Calu3 (cell line): ENCODE data around the gene ARHGAP40. TPM values are rescaled to one million over a fixed set of nuclear protein-coding genes. Genes with fewer than 3 reads are reported as not detected.

ENCODE experiments used
- BruUV-seq: library from RNA; stranded (reverse); fragments of 400-500 nt; replicated peaks from 2 replicates; lab custom pipeline; 2021; lab: Mats Ljungman, UMichigan
- CTCF ChIA-PET: fragments of 300-600 bp; sonication (Branson Sonifier 250); formaldehyde crosslinking; loops from one replicate; lab custom pipeline; 2022; ENCODE audit warnings: antibody characterized with exemption; lab: Charles Lee
- DNase-seq: peaks from one replicate; pipeline ENCODE4 v3.0.0; 2022
- H3K27ac Mint-ChIP-seq: one replicate; pipeline ENCODE4 v1.8.0; 2022; ENCODE audit warnings: mixed read lengths; ENCODE audit not compliant: unreplicated experiment
- H3K27me3 Mint-ChIP-seq: one replicate; pipeline ENCODE4 v1.8.0; 2022; ENCODE audit warnings: mixed read lengths; ENCODE audit not compliant: unreplicated experiment
- H3K36me3 Mint-ChIP-seq: one replicate; pipeline ENCODE4 v1.8.0; 2022; ENCODE audit warnings: mild to moderate bottlenecking, moderate library complexity, mixed read lengths; ENCODE audit not compliant: insufficient read depth, unreplicated experiment
- H3K4me1 Mint-ChIP-seq: one replicate; pipeline ENCODE4 v1.8.0; 2022; ENCODE audit warnings: mild to moderate bottlenecking, low read depth, mixed read lengths; ENCODE audit not compliant: unreplicated experiment
- H3K4me3 Mint-ChIP-seq: one replicate; pipeline ENCODE4 v1.8.0; 2022; ENCODE audit warnings: mild to moderate bottlenecking, low read depth, moderate library complexity, mixed read lengths; ENCODE audit not compliant: unreplicated experiment
- H3K9me3 Mint-ChIP-seq: one replicate; pipeline ENCODE4 v1.8.0; 2022; ENCODE audit warnings: low read depth, mixed read lengths; ENCODE audit not compliant: unreplicated experiment
- intact Hi-C: fragments of 100-400 bp; cut with micrococcal nuclease; formaldehyde crosslinking; loops from one replicate; pipeline ENCODE4 v1.10.0; 2022; ENCODE audit not compliant: unreplicated experiment
- total RNA-seq: library from RNA; stranded (reverse); gene quantifications from 2 replicates; pipeline ENCODE4 v1.2.3, GENCODE V29; 2022
- TF ChIP-seq, protein P1 (sequence below): fragments of 200-600 bp; IDR thresholded peaks from one replicate; pipeline ENCODE4 v1.8.0; 2022; ENCODE audit warnings: antibody characterized with exemption; ENCODE audit not compliant: unreplicated experiment

The ARHGAP40 gene
- total RNA-seq, 1 experiment from 2014 or later: 8.3 TPM

DNA sequence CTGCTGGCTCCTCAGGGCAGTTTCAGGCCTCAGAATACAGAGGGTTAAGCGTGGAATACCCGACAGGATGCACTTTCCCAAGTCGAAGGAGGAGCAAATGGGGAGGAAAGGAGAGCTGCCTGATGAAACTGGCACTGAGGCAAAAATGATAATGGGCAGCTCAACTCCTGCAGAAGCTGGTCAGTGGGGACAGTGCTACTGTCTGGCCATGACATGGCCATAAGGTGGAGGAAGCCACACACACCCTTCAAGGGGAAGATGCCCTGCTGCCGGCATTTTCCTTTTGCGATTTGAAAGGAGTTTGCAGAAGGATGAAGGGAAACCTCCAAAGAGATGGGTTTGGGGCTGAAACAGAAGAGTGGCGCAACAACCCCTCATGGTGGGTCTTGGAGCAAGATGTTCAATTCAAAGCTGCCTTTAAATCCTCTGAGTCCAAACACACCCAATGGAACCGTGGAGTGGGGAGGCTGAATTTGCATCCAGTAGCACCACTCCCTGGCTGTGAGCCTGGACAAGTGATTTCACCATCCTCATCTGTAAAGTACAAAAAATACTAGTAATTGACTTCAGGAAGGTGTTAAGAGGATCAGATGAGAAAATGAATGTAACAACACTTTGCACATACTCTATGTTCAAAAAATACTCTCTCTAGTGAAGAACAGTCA, 17.4 kb upstream of the ARHGAP40 start:
- TF ChIP-seq, protein P1, sequence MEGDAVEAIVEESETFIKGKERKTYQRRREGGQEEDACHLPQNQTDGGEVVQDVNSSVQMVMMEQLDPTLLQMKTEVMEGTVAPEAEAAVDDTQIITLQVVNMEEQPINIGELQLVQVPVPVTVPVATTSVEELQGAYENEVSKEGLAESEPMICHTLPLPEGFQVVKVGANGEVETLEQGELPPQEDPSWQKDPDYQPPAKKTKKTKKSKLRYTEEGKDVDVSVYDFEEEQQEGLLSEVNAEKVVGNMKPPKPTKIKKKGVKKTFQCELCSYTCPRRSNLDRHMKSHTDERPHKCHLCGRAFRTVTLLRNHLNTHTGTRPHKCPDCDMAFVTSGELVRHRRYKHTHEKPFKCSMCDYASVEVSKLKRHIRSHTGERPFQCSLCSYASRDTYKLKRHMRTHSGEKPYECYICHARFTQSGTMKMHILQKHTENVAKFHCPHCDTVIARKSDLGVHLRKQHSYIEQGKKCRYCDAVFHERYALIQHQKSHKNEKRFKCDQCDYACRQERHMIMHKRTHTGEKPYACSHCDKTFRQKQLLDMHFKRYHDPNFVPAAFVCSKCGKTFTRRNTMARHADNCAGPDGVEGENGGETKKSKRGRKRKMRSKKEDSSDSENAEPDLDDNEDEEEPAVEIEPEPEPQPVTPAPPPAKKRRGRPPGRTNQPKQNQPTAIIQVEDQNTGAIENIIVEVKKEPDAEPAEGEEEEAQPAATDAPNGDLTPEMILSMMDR: no peak
- intact Hi-C loops: no loop called here
- CTCF ChIA-PET: no interaction called here
- no peaks in the 10 kb centered on the region for H3K27me3 Mint-ChIP-seq
- no peaks in the 10 kb centered on the region for H3K9me3 Mint-ChIP-seq
- peaks cover 7% of the 10 kb centered on the region for H3K36me3 Mint-ChIP-seq
- BruUV-seq: no TSS peak
- no peak for DNase-seq
- no peak overlapping the region for H3K4me3 Mint-ChIP-seq
- H3K4me1 Mint-ChIP-seq: no peaks in the 10 kb centered on the region
- no peak overlapping the region for H3K27ac Mint-ChIP-seq

DNA sequence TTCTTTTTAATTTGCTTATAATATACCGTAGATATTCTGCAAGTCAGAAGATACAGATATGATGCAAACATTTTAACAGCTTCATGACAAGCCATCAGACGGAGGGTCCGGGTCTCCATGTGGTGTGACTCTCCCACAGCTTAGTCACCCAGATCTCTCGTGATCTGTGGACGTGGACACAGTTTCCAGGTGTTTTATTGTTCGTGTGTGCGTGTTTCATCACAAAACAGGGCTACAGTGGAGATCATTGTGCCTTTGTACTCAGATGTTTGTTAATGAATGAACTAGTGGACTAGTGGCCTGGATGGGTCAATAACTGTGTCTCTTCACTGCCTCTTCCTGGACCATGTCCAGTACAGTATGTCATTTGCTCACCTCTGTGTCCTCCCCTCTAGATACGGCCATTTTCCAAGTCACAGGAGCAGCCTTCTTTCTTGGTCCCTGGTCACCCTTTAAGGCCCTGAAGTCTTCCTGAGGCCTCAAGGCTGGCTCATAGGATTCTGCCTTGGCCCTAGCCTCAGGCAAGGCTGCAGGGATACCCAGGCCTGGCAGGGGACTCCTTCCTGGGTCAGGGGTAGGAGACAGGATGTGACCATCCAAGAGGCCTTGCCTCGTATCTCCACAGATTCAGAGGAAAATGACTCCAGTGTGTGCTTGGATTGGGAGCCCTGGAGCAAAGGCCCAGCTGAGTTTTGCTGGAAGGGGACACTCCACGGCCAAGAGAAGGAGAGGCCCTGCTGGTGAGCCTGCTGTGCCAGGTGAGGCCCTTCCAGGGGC, 16.0 kb upstream of the ARHGAP40 start:
- Mint-ChIP-seq H3K36me3 (no peaks in the 10 kb centered on the region), H3K4me1 (no peaks in the 10 kb centered on the region), H3K9me3 (no peaks in the 10 kb centered on the region), H3K27me3 (no peaks in the 10 kb centered on the region), H3K27ac (no peak overlapping the region), H3K4me3 (no peak overlapping the region)
- CTCF ChIA-PET: no interaction called here
- intact Hi-C loops: no loop called here
- no TSS peak for BruUV-seq
- TF ChIP-seq, protein P1: no peak
- no peak for DNase-seq

DNA sequence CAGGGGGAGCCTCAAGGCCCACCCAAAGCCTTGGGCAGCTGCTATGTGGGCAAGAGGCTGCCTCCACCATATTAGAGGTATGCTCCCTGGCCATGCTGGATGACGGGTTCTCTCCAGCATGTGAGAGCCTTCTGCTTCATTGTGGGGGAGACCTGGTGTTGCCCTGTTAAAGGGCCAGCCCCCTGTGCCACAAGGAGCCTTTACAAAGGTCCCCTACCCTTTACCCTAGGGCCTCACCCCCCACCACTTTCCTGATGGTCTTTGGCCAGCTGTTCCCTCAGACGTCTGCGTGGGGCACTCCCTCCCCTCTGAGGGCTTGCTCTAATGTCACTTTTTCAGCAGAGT, 15.5 kb upstream of the ARHGAP40 start:
- CTCF ChIA-PET: no interaction called here
- no peaks in the 10 kb centered on the region for H3K9me3 Mint-ChIP-seq
- no peaks in the 10 kb centered on the region for H3K36me3 Mint-ChIP-seq
- intact Hi-C loops: no loop called here
- H3K4me1 Mint-ChIP-seq: no peaks in the 10 kb centered on the region
- H3K27me3 Mint-ChIP-seq: no peaks in the 10 kb centered on the region
- H3K27ac Mint-ChIP-seq: no peak overlapping the region
- DNase-seq: no peak
- no peak overlapping the region for H3K4me3 Mint-ChIP-seq
- no TSS peak for BruUV-seq
- TF ChIP-seq, protein P1: no peak

DNA sequence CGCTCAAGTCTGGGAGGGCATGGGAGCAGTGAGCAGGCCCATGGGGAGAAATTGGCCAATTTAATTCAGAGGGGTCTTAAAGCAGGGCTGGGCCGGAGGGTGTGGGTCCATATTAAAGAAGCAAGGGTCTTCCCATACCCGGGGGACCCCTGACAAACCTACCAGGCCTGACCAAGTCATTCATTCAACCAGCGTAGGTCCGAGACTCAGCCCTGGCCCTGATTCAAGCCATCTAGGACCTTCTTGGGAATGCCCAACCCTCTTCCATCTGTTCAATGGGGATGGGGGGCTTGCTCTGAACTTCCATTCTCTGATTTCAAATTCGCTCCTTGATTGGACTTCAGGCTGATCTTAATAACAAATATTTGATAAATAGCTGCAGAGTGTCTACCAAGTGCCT, 13.3 kb upstream of the ARHGAP40 start:
- H3K9me3 Mint-ChIP-seq: no peaks in the 10 kb centered on the region
- no peak for DNase-seq
- H3K36me3 Mint-ChIP-seq: no peaks in the 10 kb centered on the region
- intact Hi-C loops: no loop called here
- CTCF ChIA-PET: no interaction called here
- H3K27me3 Mint-ChIP-seq: no peaks in the 10 kb centered on the region
- H3K27ac Mint-ChIP-seq: no peak overlapping the region
- TF ChIP-seq, protein P1: no peak
- BruUV-seq: no TSS peak
- no peaks in the 10 kb centered on the region for H3K4me1 Mint-ChIP-seq
- no peak overlapping the region for H3K4me3 Mint-ChIP-seq
